A204.1 (cell line): ENCODE results near the gene PIM3.

Source experiments
- FAIRE-seq: peaks from 2 replicates; lab custom pipeline; 2012; peaks lifted over from hg19 to GRCh38; lab: Jason Lieb, UNC

The PIM3 gene

DNA sequence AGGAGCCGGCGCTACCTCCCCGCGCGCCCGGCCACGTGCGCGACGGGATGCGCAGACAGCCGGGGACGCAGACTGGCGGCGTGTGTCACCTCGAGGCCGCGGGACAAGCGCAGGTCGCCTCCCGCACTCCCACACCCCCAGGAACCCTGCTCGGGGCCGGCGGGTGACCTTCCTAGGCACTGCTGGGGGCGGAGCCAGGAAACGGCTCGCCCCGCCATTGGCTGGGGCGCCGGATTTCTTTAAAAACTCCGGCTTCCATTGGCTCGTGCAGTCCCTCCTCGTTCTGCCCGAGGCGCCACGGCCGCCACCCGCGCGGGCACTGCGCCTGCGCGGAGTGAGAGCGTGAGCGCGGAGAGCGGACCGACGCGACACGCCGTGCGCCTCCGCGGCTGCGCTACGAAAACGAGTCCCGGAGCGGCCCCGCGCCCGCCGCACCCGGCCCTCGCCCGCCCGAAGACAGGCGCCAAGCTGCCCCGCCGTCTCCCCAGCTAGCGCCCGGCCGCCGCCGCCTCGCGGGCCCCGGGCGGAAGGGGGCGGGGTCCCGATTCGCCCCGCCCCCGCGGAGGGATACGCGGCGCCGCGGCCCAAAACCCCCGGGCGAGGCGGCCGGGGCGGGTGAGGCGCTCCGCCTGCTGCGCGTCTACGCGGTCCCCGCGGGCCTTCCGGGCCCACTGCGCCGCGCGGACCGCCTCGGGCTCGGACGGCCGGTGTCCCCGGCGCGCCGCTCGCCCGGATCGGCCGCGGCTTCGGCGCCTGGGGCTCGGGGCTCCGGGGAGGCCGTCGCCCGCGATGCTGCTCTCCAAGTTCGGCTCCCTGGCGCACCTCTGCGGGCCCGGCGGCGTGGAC is at the start of gene PIM3:
Gene PIM3 (plus strand): TSS at position 614 of the 846 bp plus-strand sequence. CDS start 176 bp downstream, at position 790.
- FAIRE-seq, result peak; percentile 62

DNA sequence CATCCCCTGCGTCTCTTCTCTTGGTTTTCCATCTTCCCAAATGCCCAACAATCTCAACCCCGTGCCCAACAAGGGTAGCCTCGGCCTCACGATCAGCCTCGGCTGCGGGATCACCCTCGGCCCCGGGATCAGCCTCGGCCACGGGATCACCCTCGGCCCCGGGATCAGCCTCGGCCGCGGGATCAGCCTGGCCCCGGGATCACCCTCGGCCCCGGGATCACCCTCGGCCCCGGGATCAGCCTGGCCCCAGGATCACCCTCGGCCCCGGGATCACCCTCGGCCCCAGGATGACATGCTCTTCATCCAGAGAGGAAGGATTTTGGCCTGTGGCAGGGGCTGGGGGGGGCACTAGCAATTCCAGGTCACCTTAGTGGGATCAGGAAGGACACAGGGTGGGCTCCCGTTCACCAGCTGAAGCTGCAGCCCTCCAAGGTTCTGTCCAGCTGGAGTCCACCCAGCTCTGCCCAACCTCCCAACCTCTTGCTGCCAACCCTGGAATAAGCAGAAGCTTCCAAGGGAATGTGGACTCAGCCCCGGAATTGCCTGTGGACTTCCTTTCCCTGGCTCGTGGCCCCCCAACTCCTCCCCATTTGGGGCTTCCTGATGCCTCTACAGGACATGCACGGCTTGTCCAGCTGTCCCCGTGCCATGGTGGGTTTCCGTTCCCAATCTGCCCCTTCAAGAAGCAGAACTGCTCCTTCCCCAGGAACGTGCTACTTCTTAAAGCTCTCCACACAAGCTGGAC is 48.5 kb upstream of the PIM3 start:
- FAIRE-seq, result no peak

DNA sequence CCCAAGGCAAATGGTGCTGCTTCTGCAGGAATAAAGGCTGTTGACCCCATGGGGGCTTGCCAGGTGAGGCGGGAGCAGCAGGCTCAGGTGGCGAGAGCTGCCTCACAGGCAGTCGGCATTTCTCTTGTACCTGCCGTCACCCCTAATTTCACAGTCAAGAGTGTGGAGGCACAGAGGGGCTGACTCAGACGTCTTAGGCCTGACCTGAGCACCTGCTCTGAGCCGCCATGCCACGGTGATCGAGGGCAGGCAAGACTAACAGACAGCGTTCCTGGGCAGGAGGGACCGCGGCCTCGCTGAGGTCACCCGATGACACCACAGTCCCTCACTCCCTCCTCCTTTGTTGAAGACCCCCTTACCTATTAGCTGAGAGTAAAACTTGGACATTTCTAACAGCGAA is 47.5 kb upstream of the PIM3 start:
- no peak for FAIRE-seq

DNA sequence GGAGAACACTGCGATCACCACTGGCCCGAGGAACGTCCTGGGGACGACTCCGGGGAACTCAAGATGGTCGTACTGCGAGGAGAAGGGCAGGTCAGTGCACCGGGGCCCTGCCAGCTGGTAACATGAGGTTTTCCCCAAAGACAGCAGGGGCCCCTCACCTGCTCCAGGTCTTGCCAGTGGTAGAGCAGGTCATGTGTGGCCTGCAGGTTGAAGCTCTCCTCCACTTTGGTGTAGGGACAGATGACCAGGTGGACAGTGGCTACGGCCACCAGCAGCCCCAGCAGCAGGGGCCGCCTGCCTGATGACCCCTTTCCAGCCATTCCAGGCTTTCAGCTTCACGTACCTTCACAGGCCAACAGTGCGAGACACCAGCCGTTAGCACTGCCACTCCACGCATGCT is 47.1 kb upstream of the PIM3 start:
- no peak for FAIRE-seq

DNA sequence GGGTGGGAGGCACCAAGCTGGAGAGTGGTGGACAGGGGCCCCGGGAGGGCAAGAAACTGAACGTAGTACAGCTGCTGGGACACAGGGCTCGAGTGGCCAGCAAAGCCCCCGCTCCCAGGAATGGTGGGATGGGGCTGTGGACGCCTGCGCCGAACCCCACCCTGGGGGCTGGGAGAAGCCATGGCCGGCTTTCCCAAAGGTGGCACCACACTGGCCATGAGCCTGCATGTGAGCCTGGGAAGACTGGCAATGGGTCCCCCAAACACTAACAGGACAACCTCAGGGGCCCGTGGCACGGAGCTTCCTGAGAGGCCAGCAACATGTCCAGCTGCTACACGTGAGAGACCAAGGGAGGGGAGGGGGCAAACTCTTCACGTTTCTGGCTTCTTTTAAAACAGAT is 46.3 kb upstream of the PIM3 start:
- no peak for FAIRE-seq

DNA sequence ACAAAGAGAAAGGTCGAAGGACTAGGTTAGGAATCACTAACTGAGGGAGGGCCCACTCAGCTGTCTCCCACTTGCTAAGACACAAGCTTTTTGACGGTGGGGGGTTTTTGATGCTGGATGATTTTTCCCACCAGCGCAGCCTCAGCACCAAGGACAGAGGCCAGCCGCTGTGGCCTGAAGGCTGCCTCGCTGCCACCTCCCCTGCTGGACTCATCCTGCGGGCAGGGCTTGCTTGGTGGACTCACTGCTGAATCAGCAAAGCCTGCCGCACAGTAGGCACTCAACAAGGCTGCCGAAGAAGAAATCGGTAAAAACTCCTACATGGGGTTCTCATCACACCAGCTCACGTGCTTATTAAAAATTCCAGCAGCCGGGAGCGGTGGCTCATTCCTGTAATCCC is 45.0 kb upstream of the PIM3 start:
- FAIRE-seq, result no peak

DNA sequence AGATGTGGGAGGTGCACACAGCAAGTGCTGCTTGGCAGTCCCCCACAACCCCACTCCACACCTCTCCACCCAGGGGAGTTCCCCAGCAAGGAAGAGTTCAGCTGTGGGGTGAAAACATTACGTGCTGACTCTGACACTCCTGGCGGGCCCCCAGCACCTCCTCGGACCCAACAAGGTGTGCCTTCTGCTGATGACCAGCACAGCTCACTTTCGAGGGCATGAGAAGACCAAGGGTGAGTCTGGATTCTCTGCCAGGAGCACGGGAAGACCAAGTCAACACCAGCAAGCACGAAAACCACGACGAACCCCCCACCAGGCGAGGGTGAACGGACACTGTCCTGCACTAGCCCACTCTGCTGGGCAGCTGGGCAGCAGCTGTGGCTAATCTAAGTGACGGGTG is 43.7 kb upstream of the PIM3 start:
- FAIRE-seq, result no peak

DNA sequence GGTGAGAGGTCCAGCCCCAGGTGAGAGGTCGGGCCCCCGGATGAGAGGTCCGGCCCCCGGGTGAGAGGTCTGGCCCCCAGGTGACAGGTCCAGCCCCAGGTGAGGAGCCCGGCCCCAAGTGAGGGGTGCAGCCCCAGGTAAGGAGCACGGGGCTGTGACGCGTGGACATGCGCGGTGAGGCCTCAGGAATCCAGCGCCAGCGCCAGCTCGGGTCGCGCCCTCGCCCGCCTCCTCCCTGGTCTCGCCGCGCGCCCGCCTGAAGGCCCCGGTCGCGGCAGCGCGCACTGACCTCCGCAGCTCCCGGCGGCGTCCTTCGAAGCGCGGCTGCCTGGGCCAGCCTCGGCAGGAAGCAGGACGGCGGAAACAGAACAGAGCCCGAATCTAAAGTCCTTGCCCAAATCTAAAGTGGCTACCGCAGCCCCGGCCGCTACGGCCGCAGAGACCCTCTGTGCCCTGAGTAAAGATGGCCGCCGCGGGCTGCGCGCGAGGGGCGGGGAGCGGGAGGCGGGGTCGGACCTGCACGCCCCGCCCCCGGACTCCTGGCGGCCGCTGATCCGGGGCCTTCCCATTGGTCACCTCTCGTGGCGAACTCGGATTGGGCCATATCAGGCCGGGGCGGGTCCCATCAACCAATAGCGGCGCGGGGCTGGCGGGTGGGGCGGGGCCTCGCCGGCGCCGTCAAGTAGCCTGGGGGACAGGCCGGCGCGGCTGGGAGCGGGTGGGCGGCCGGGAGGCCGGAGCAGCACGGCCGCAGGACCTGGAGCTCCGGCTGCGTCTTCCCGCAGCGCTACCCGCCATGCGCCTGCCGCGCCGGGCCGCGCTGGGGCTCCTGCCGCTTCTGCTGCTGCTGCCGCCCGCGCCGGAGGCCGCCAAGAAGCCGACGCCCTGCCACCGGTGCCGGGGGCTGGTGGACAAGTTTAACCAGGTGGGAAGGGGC is 42.3 kb upstream of the PIM3 start, which contains the start of the genes ALG12 and CRELD2:
Gene ALG12 (minus strand): TSS at position 465 of the 937 bp plus-strand sequence. CDS start 4,673 bp downstream, outside the sequence.
Gene CRELD2 (plus strand): TSS at position 661 of the 937 bp plus-strand sequence. CDS start 136 bp downstream, at position 797.
- FAIRE-seq, result no peak

DNA sequence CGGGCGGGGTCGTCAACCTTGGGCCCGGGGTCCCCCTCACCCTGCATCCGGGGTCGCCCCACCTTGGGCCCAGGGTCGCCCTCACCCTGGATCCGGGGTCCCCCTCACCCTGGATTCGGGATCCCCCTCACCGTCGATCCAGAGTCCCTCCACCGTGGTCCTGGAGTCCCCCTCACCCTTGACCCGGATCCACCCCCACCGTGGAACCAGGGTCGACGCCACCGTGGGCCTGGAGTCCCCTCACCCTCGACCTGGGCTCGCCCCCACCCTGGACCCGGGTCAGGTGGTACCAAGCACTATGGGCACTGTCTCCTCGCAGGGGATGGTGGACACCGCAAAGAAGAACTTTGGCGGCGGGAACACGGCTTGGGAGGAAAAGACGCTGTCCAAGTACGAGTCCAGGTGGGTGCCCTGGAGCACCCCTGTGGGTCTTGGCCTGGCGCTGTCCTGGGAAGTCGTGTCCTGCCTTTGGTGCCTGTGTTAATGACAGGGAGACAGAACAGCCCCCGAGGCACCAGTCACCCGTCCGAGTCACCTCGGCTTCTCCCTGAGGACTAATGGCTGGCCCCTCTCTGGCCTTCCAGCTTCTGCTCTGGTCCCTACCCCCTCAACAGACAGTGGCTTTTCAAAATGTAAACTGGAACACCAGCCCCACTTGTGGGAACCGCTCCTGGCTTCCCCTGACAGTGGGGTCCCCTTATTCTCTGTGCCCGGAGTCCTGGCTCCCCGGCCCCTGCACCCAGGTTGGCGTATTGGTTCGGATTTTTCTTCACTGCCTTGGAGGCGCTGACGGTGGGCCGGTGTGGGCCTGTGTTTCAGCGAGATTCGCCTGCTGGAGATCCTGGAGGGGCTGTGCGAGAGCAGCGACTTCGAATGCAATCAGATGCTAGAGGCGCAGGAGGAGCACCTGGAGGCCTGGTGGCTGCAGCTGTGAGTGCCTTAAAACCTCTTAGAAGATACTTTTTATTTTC is 41.4 kb upstream of the PIM3 start:
- no peak for FAIRE-seq

DNA sequence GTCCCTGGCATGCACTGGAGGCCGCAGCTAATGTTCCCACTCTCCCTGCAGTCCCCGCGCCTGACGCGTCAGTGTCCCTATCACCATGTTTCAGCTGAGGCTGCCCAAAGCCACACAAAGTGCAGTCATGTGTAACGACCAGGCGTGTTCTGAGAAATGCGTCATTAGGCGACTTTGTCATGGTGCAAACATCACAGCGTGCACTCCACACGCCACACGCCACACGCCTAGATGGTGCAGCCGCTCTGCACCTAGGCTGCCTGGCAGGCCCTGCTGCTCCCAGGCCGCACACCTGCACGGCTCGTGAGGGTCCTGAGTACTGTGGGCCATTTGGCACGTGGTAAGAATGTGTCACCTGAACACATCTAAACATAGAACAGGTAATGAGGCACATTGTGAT is 39.7 kb upstream of the PIM3 start:
- FAIRE-seq, result no peak

DNA sequence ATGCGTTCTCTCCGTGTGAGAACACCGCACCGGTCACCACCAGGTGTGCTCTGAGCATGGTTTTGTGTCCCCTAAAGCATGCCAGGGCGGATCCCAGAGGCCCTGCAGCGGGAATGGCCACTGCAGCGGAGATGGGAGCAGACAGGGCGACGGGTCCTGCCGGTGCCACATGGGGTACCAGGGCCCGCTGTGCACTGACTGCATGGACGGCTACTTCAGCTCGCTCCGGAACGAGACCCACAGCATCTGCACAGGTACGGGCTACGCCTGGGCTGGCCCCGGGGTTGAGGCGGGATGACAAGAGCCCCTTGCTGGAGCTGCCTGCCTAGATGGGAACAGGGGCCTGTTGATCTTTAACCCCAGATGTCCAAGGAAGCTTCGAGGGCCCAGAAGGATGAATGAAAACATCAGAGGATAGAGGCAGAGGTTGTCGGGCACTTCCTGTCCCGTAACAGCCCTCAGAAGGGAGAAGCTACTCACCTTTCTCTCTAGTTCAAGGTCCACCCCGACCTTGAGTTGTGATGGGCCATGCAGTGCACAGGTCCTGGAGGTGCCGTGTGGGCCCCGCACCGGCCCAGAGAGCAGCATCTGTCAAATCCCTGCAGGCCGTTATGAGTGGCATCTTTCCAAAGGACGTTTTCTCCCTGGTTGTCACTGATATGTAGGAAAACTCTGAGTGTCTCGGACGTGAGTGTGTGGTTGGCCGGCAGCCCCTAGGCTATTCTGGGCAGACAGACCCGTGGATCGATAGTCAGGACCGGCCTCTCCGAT is 38.9 kb upstream of the PIM3 start:
- FAIRE-seq, result no peak

DNA sequence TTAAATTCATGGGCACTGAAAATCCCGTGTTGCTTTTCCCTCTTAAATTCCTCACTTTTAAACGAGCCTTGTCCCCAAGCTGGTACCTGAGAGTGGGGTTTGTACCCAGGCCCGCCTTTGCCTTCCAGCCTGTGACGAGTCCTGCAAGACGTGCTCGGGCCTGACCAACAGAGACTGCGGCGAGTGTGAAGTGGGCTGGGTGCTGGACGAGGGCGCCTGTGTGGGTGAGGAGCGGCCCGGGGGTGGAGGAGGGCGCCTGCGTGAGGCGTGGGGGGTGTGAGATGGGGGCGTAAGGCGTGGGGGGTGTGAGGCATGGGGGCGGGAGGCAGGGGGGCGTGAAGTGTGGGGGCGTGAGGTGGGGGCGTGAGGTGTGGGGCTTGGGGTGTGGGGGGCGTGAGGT is 38.1 kb upstream of the PIM3 start:
- FAIRE-seq, result no peak

DNA sequence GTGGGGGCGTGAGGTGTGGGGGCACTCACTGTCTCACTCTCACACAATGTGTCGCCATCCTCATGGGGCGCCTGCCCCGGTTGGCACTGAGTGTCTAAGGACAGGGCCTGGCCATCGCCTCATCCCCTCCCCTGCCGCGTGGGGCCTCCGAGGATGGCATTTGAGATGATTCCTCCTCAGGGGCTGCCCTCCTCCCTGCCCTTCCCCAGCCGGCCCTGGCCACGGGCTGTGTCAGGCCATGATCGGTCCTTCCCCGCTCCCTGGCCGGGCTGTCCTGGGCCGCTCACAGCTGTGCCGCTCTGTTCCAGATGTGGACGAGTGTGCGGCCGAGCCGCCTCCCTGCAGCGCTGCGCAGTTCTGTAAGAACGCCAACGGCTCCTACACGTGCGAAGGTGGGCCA is 37.6 kb upstream of the PIM3 start:
- no peak for FAIRE-seq

DNA sequence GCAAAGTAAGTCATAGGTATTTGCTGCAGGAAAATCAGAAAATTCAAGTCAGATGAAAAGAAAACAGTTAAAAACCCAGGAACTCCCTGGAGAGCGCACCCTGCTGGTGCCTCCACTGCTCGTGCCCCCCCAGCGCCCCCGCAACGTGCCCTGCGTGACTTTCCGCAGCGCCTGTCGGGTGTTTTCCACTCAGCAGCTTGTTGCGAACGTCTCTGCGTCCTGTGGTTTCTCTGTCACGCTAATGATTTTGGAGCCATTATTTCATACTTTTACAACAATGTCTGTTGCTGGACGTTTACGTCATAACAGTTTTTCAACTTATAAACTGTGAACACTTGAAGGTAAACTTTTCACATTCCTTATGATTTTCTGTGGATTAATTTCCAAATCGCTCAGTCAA is 37.1 kb upstream of the PIM3 start:
- FAIRE-seq, result no peak

DNA sequence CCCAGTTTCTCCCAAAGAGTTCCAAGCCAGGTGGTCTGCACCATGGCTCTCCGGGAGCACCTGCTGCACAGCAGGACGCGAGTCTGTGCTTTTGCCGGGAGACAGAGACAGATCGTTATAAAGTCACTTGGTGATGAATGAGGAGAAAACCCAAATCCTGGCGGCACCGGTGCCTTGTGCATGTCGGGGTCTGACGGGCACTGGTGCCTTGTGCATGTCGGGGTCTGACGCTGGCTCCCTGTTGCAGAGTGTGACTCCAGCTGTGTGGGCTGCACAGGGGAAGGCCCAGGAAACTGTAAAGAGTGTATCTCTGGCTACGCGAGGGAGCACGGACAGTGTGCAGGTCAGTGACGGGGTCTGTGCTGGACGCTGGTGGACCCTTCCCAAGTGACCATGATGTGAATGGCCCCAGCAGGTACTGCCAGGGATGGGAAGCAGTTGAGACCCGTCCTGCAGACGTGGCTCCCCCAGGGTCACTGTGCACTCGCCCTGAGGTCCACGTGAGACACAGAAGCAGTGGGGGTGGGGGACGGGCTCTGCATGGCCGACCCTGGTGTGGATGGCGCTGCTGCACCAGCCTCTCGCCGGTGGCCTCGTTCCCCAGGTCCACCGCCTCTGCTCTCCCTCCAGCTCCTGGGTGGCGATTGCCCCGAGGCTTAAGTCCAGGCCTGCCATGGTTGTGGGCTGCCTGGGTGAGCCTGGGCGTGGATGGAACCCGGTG is 36.3 kb upstream of the PIM3 start:
- FAIRE-seq, result no peak

DNA sequence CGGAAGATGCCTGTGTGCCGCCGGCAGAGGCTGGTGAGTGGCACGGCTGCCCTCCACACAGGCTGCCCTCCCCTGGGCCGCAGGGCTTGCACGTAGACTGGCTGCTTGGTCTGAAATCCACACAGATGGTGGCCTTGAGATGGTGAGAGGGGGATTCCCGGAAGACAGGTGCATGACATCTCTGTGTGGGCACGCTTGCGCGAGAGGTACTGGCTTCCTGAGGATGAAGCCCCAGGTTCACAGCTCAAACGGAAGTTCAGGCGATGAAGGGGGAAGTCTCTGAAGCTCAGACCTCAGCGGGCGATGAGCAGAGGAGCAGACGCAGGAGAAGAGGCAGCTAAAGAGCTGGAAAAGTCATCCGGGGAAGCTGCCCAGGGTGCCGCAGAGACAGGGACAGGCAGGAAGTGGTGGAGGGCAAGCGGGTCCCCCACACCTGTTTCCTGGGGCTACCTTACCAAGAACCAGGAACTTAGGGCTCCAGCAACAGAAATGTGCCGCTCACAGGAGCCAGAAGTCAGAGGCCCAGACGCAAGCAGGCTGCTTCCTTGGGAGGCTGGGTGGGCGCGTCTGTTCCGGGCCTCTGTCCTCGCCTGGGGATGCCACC is 34.9 kb upstream of the PIM3 start:
- FAIRE-seq, result no peak

DNA sequence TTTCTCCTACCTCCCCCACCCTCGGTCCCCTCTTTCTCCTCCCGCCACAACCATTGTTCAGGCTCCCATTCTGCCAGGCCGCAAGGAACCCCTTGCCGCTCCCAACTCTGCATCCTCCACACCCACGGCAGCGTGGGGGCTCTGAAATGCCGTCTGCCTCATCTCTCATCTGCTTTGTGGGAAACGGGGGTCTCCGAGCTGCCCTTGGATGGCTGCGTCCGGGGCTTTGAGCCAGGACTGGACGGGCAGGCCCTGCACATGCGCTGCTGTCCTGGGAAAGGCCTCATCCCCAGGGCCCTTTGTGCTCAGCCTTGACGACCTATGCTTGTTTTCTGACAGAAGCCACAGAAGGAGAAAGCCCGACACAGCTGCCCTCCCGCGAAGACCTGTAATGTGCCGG is 33.7 kb upstream of the PIM3 start:
- FAIRE-seq, result no peak

DNA sequence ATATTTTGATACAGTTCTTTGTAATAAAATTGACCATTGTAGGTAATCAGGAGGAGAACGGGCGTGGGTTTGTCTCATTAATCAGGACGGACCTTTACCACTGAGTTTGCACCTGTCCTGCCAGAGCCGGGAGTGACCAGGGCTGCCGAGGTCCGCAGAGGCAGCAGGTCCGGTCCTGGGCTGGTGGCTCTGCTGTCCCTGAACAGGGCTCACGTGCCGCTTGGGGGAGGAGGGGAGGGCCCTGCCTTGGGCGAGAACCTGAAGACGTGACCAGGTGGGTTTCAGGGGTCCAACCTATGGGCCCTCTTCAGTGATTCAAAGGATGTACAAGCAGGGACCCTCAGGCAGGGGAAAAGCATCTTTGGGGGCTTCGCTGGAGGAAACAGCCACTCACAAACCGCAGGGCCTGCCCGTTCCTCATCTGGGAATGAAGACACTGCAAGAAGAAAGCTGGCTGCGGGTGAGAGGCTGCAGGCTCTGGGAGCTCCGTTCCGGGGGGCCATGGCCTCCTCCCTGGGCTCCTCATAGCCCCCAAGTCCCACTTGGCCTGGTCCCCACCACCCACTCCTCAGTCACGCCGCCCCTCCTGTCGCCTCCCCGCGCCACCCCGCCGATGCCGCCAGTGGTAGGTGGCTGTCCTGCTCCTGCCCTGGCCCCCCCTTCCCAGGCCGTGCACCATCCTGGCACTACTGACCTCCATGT is 32.9 kb upstream of the PIM3 start:
- FAIRE-seq, result no peak

DNA sequence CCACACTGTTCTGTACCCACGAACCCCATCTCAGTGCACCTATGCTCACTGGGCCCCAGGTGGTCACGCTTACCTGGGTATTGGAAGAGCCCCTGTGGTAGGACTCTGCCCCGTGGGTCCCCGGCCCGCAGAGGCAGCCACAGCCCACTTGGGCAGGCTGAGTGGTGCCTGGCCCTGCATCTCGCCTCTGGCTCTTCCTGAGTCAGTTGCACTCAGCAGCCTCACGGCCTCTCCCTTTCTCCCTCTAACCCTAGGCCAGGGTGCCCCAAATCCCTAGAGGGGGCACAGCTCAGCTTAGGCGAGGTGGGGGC is 32.4 kb upstream of the PIM3 start:
- no peak for FAIRE-seq
